Parietal lobe (tissue), 1 donor: Measurements from ENCODE around the gene KIF12. TPM values are rescaled to one million over a fixed set of nuclear protein-coding genes. Genes with fewer than 3 reads are reported as not detected.

Experiments
- total RNA-seq: library from RNA; depleted of rRNA; stranded (reverse); fragments of >200 nt; gene quantifications from one replicate; pipeline ENCODE4 v1.2.3, GENCODE V29; 2014

The KIF12 gene
- 1.3 TPM for total RNA-seq

DNA sequence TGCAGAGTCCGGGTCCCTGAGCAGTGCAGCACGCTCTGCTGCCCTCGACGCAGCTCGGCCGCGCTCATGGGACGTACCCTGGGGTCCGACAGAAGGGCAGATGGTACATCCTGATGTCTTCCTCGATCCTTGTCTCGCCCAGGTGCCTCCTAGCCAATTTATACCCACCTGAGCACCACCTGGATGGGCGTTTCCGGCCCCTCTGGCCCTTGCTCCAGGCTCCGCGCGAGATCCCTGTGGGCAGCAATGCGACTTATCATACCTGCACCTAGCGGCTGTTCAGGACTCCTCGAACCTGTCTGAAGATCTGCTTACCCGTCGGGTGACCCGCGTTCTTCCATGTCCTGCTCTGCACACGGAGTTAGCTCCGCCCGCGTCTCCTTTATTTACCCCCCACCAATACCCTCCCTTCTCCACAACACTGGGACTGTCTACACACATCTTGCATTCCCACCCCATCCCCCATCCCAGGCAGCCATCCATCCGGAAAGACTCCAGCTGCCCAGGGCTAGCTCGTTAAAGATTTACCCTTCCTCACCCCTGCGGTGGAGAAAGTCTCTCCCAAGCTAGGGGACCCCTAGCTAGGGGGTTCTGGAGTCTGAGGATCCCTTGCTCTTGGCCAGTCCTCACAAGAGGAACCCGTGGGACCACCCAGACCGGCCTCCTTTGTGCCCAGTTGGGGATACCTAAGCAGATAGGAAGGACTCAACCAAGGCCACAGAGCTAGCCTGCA is at the start of gene KIF12:
Gene KIF12, minus strand, starts transcription at position 357 of the 733 bp plus-strand sequence. Its CDS starts 16 bp downstream, at position 341.

DNA sequence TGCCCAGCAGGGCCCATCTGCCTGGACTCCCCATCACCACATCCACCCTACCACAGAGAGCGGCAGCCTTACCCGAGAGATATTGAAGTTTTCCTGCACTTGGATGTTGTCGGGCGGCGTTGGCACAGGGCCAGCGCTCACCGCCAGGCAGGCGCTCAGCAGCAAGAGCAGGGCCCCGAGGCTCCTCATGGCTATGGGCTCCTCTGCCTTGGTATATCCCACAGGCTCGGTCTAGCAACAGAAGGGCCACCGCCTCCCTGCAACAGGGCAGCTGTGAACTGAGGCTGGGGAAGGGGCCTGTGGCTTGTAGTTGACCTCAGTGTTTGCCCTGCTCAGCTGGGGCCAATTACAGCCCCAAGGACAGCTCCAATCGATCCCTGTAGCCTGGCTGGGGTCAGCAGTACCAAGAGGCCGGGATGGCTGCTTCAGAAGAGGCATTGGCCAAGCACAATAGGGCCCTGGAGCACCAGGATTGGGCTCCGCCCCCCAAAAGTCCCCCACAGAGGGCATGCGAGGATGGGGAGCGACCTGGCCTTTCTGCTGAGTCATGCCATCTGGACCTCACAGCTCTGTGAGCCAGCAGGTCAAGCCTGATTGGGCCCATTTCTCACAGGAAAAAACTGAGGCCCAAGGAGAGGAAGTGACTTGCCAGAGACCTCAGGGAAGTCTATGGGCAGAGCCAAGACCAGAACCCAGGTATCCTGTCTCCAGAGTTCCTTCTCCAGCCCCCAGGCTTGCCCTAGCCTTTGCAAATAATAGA is 20.9 kb downstream of the KIF12 start, which contains the start of gene AMBP:
Gene AMBP, minus strand, starts transcription at position 280 of the 760 bp plus-strand sequence. Its CDS starts 91 bp downstream, at position 189.

Other genes starting within 250 kb of the KIF12 start
- 14.4 TPM for gene ZNF618, start 223.0 kb downstream of the KIF12 start, total RNA-seq
- not detected for gene AMBP, start 21.0 kb downstream of the KIF12 start, total RNA-seq
- 2.5 TPM for gene COL27A1, start 56.2 kb upstream of the KIF12 start, total RNA-seq
- gene ORM1, start 223.8 kb upstream of the KIF12 start, total RNA-seq: not detected
- not detected for gene ORM2, start 230.6 kb upstream of the KIF12 start, total RNA-seq